ENCODE results near the gene NPY4R. TPM values are rescaled to one million over a fixed set of nuclear protein-coding genes. Genes with fewer than 3 reads are reported as not detected.
"Not testable (repeated sequence)": the region's sequence is repeated elsewhere in the genome, so short reads cannot be mapped to it uniquely, and the experiment has no call there.

The NPY4R gene
- polyA plus RNA-seq, 3 donors: 0.09 TPM; not detected in 2

DNA sequence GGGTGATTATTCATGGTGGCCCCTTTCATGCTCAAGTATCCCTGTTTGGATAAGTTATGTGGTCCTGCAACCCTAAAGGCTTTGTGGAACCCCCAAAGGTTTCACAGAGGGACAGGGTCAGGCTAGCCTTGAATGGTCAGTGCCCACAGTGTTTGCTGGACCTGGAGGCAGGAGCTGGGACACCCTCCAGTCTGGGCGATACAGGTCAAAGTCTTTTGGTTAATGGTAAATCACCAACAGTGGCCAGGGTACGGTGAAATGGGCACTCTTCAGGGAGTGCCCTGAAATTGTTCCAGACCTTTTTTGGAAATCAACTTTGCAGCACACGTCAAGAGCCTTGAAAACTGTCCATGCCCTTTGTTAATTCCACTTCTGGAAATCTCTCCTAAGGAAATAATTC is 8.7 kb downstream of the NPY4R start:
- not testable (repeated sequence) for DNase-seq

DNA sequence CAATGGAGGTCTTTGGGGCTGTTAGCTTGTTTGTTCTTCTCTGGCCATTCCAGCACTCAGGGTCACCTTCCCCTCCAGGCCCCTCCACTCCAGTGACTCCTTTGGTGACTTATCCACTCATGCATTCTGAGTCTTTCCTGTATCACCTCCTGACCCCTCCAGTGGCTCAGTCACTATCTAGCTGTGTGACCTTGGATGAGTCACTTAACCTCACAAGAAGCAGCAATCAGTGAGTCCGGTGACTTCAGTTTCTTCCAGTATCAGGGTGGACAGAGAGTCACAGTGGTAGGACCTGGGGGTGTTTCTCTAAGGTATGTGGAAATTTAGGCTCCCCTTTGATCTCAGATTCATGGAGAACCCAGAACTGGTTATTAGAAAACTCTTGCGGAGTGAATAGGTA is 9.8 kb downstream of the NPY4R start:
- not testable (repeated sequence) for DNase-seq

DNA sequence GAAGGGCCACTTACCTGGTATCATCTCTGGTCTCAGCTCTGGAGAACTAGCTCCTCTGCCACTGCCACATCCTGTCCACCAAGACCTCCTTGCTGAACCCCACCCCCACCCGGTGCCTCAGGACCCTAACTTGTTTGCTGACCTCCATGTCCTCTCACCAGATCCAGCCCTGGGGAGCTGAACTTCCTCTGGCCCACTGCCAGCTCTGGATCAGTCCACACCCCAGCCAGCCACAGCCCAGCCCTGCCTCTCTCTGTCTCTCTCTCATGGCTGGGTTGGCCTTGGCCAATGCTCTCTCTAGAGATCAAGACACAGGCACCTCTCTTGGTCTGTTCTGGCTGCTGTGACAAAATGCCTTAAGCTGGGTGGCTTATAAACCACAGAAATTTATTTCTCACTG is 14.4 kb downstream of the NPY4R start:
- not testable (repeated sequence) for DNase-seq

DNA sequence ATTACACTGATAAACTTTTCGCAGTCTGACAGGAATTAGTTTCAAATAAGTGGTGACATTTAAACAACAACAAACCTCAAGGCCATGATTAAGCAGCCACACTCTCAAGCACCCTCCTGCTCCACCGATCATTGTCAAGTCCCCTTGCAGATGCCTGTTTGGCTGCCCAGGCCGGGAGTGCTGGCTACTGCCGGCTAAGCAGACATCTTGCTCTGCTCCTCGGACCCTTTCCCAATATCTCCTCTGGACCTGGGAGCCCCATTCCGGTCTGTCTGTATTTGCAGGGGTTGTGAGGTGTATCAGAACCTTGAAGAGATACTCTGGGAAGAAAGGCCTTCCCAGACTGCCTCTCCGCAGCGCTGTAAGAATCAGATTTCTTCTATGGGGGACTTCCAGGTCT is 14.9 kb downstream of the NPY4R start:
- not testable (repeated sequence) for DNase-seq

DNA sequence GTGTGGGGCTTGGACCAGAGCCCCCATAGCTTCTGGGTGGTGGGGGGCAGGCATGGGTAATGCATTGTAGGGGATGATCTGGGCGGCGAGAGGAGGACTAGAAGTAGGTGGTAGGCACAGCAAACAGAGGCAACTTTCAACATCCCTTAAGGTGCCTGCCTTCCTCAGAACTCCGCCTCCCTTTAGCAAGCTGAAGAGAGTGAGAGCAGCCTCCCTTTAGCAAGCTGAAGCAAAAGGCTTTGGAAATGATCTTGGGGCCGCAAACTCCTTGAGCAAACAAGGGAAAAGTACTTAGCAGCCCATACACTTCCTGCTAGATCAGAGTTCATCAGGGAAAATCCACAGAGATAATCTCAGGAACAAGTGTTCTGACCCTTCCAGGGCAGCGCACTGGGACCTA is 18.3 kb downstream of the NPY4R start:
- not testable (repeated sequence) for DNase-seq

DNA sequence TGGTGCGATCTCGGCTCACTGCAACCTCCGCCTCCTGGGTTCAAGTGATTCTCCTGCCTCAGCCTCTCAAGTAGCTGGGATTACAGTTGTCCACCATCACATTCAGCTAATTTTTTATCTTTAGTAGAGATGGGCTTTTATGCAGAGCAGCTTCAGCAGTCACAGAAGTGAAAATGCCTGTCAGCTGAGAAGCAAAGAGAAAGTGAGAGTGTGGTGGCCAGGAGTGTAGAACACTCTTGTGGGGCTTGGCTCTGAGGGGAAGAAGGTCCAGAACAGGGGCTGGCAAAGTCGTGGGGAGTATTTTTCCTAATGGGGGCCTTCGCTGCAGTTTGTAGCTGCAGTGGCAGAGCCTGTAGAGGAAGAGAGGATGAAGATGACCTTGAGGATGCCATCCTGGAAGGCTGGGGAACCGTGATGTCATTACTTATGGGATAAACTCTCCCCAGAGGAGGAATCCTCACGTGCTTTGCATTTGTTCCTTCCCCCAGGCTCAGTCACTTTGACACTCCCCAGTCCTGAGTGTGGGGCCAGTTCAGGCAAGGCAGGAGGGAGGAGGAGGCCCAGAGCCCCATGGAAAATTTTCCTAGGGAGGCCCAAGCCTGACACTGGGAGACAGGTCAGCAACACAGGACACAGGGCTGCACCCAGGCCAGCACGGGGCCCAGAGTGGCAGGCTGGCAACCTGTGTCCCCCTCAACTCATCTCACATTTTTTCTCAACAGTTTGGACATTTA is 20.2 kb downstream of the NPY4R start:
- DNase-seq: not testable (repeated sequence)

DNA sequence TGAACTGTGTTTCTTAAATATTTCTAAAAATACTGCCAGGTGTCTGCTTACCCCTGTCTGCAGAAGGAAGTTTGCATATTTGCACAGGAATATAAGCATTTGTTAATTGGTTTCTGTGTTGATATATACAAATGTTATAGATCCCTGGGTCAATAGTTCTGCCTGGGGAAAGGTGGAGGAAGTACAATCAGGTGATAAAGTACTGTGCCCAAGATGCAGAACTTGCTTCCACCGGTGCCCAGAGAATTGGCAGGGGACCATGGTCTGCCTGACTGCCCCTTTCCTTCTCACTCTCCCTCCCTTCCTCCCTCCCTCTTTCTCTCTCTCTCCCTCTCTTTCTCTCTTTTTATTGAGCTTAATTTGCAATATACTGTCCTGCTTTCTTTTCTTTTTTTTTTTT is 22.3 kb downstream of the NPY4R start:
- not testable (repeated sequence) for DNase-seq

DNA sequence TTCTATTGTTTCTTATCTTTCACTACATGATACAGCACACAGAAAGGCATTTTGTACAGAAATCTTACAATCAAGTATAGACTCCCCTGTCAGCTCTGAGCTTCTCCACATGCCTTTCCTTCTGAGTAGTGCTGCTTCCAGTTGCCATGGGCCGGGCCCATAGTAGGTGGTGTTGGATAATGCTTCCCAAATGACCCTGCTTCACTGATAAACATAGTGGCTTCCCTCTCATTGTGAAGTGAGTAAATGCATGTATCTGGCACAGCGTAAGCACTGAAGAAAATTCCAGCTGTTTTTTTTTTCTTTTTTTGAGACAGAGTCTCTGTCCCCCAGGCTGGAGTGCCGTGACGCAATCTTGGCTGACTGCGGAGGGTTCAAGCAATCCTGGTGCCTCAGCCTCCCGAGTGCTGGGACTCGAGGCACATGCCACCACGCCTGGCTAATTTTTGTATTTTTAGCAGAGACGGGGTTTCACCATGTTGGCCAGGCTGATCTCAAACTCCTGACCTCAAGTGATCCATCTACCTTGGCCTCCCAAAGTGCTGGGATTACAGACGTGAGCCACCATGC is 23.0 kb downstream of the NPY4R start:
- DNase-seq: not testable (repeated sequence)

DNA sequence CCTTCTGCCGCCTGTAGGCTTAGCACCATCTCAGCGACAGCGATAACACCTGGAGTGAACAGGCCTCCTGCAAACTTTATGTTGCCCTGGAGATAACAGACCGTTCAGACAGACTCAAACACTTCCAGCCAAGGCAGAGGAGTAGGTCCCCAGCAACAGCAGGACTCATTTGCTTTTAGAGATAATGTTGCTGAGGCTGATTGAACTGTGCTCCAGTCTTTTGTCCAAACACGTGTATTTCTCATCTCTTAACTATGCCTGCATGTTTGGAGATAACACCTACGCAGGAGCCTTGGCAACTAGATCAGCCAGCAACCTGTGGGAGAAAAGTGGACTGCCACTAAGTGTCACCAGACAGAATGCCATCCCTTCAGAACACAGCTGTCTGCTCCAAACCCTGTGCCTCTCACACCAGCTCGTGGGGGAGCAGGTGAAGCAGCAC is 23.9 kb downstream of the NPY4R start:
- peak; percentile 5 for DNase-seq

DNA sequence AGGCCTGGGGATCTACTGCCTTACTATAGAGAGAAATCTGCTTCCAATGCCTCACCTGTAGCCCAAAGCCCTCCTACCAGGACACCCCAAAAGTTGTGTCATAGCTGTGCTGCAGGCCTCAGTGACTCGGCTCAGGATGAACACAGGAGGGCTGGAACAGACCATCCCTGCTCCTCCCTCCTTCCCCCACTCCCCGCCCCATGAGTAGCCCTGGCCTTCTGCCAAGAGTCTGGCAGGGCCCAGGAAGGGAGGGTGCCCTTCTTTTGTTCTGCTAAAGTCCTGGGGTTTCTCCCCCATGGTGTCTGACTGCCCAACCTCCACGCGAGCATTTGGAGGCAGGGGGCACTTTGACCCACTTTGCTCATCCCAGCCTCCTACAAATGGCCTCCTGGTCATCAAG is 24.8 kb downstream of the NPY4R start:
- not testable (repeated sequence) for DNase-seq

DNA sequence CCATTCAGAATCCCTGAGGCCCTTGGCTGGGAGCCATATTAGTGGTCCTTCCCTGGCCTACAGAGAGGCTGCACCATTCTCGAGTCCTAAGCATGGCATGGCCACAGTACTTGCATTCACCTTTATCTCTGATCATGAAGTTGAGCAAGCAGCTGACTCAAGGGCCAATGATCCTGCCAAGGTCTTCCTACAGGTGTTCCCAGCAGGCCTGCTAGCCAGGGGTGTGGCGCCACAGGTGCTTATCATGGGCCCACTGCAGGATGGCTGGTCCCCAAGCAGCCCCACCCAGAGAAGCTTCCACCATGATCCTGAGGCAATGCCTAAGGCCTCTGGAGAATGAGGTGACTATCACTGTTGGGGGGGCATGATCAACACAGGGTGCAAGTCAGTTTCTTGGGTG is 42.2 kb downstream of the NPY4R start:
- not testable (repeated sequence) for DNase-seq

DNA sequence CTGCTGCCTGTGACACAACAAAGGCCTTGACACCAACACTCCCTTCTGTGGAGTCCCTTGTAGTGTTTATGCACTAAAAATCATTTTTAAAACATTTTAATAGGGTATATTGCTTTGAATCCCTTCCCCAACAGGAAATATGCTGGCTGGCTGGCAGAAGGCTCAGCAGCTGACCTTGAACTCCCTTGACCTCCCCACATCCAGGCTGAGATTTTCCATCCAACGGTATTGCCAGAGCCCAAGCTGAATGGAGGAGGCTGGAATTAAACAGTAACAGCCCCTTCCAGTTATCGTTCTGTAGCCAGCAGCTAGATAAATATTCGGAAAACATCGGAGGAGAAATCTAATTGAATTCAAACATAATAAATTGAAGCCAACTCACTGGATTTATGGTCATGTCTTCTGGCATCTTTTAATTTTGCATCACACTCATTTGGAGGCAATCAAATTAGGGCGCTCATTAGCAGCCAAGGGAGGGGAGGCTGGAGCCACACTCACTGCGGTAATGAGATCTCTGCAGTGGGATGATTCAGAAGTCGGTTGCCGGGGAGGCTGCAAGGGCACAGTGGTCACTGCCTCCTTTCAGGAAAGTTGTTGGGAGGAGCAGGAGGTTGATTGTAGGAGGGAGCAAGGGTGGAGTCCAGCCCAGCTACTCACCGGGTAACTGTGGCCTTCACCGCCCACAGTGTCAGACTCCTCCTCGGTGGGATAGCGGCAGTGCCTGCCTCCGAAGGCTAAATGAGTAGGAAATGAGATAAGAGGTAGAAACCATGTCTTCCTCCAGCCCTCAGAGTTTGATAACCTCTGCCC is 46.0 kb downstream of the NPY4R start:
- not testable (repeated sequence) for DNase-seq

DNA sequence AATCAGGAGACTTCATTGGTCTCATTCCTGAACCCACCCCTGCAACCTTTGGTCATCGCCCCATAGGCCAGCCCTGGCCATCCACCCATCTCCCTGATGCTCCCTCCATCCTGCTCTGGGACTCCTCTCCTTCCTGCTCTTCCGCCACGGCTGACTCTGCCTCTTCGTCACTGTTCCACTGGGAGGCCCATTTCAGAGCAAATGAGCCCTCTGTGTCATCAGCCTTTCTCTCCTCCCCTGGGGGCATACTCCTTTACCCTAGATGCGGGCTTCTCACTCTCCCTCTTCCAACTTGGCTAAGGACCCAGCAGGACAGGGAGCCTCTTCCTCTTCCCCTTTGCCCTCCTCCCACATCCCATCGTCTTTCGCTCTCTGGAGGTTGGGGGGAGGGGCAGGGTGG is 47.5 kb downstream of the NPY4R start:
- DNase-seq: not testable (repeated sequence)

DNA sequence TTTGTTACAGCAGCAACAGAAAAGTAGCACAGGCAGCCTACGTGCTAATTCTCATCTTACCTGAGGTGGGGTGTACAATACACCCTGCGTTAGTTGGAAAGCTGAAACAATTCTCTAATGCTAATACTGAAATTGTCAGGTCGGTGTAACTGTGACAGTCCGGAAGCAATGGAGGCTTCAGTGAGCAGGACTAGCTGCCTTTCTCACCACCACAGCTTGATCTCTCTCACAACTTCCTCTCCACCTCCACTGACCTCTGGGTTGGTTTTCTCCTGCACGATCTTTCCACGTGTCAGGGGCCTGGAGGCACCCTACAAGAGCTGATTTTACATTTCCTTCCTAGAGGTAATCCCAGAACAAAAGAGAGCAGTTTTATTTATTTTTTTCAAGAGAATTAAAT is 50.5 kb downstream of the NPY4R start:
- not testable (repeated sequence) for DNase-seq

DNA sequence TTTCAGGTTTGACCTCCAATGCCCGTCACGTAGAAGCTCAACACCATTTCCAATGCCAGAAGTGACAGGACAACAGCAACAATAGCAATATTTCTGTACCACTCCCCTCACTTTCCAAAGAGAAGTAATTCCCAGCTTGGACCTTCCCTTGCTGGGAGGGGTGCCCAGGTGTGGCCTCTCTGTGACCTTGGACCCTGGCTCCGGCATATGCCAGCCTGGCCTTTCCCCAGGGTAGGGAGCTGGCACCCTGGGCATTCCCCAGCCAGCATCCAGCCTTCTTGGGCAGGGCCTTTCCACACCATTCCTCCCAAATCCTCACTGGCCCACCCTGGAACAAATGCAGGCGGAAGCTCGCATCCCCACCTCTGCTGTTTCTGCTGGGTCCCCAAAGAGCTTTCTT is 53.1 kb downstream of the NPY4R start:
- not testable (repeated sequence) for DNase-seq

DNA sequence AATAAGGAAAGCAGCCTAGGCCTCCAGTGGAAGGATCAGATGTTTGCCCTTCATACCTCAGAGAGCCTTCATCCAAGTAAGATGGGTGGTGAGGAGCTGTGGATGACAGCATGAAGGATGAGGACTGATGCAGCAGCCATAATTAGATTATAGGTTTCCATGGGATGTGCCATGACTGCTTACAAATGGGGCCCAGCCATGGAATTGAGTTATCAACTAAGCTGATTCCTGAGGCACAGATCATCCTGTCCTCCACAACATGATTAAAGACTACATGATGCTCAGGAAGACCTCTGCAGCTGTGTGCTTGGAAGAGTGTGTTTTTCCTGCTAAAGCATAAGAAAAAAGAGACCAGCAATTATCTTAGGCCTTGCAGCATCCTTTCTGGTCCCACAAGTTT is 54.6 kb downstream of the NPY4R start:
- DNase-seq: not testable (repeated sequence)

Other genes starting within 250 kb of the NPY4R start
- gene ANTXRL, start 179.0 kb downstream of the NPY4R start, polyA plus RNA-seq (ENCODE audit: insufficient read length in 3 of 3): not detected
- under 1 TPM in 1 of 3 donors, not detected in 2; 0.30 TPM for gene ANXA8L1, start 90.2 kb downstream of the NPY4R start, polyA plus RNA-seq (ENCODE audit: insufficient read length in 3 of 3)
- gene GPRIN2, start 90.7 kb upstream of the NPY4R start, polyA plus RNA-seq (ENCODE audit: insufficient read length in 3 of 3): 1 to 10 TPM; 3.7 to 9.0 (median 7.8) TPM
- 10 to 100 TPM in 2 of 3 donors, 1 to 10 TPM in 1; 4.3 to 12.1 (median 10.4) TPM for gene SYT15, start 113.2 kb upstream of the NPY4R start, polyA plus RNA-seq (ENCODE audit: insufficient read length in 3 of 3)

Data from renal pelvis (tissue), 4 donors.